ENCODE data around the gene COP1.

DNA sequence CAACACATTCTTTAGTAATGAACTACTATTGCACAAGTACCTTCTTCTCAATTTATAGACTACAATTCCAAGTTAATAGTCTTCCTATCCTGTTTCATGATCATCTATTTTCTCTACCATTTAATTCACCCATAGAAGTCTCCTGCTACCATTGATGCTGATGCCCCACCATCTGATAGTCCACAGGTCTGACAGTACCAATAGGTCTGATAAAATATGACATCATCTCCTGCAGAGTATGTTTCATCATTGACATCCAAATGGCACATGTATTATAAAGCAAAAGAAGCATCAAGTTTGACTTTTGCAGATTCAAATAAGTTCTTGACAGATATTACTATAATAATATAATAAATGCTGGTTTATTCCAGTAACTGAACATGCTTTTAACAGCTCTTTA lies 5.5 kb downstream of the COP1 start:
- TF ChIP-seq CTCF (conservative IDR thresholded peaks at IDR 0.05; ENCODE audit: low read depth, low read length) (no peak), EZH2 (IDR thresholded peaks at IDR 0.05; ENCODE audit: borderline replicate concordance, low read depth, low read length, poor library complexity, severe bottlenecking) (no peak)

All from A673 (cell line).